HCT116 (cell line): ENCODE results near the gene KIAA1671.

Source experiments
- EGR1 ChIP-seq: IDR thresholded peaks from 2 replicates; pipeline ENCODE4 v1.6.1; 2012; ENCODE audit warnings: low read depth
- EZH2 ChIP-seq: fragments of 200-600 bp; sonication (generic); IDR thresholded peaks from 2 replicates; pipeline ENCODE4 v1.6.1; 2017; ENCODE audit warnings: antibody characterized with exemption, mixed run types
- JUND ChIP-seq: IDR thresholded peaks from 2 replicates; pipeline ENCODE4 v1.6.1; 2012
- POLR2A ChIP-seq: IDR thresholded peaks from 2 replicates; pipeline ENCODE4 v1.7.0; 2011; ENCODE audit warnings: borderline replicate concordance; ENCODE audit not compliant: insufficient read depth, insufficient read length; ENCODE audit errors: extremely low read depth
- POLR2AphosphoS5 ChIP-seq: IDR thresholded peaks from 2 replicates; pipeline ENCODE4 v1.6.1; 2011; ENCODE audit warnings: mild to moderate bottlenecking, low read depth, low read length, moderate library complexity
- RAD21 ChIP-seq: IDR thresholded peaks from 2 replicates; pipeline ENCODE4 v1.6.1; 2012; ENCODE audit warnings: low read depth, mild to moderate bottlenecking
- SP1 ChIP-seq: IDR thresholded peaks from 2 replicates; pipeline ENCODE4 v1.6.1; 2012; ENCODE audit warnings: low read depth
- TF ChIP-seq, protein P1 (sequence below): IDR thresholded peaks from 2 replicates; pipeline ENCODE4 v1.6.1; 2011; ENCODE audit warnings: mild to moderate bottlenecking, low read length, moderate library complexity; ENCODE audit not compliant: insufficient replicate concordance; ENCODE audit errors: extremely low read depth
- TF ChIP-seq, protein P2 (sequence below), 3 experiments: fragments of 200-600 bp in 1 of 3; sonication (generic) in 1 of 3; IDR thresholded peaks in 2 of 3; conservative IDR thresholded peaks in 1 of 3; 2 replicates each; pipeline ENCODE4 v1.5.1; 2012 to 2017; ENCODE audit warnings: low read depth in 2 of 3, low read length in 2 of 3, antibody characterized with exemption in 1 of 3, borderline replicate concordance in 1 of 3, control low read depth in 1 of 3, mild to moderate bottlenecking in 1 of 3, mixed read lengths in 1 of 3, mixed run types in 1 of 3, moderate library complexity in 1 of 3; ENCODE audit not compliant: insufficient read depth in 1 of 3
- TF ChIP-seq, protein P3 (sequence below): IDR thresholded peaks from 2 replicates; pipeline ENCODE4 v1.6.1; 2012

GRCh38 chr22:25146307-25146706, 193.8 kb downstream of the KIAA1671 start:
- TF ChIP-seq POLR2AphosphoS5 (no peak), EZH2 (no peak), POLR2A (no peak), EGR1 (no peak), JUND (no peak), RAD21 (no peak), SP1 (no peak)
- TF ChIP-seq, protein P1, sequence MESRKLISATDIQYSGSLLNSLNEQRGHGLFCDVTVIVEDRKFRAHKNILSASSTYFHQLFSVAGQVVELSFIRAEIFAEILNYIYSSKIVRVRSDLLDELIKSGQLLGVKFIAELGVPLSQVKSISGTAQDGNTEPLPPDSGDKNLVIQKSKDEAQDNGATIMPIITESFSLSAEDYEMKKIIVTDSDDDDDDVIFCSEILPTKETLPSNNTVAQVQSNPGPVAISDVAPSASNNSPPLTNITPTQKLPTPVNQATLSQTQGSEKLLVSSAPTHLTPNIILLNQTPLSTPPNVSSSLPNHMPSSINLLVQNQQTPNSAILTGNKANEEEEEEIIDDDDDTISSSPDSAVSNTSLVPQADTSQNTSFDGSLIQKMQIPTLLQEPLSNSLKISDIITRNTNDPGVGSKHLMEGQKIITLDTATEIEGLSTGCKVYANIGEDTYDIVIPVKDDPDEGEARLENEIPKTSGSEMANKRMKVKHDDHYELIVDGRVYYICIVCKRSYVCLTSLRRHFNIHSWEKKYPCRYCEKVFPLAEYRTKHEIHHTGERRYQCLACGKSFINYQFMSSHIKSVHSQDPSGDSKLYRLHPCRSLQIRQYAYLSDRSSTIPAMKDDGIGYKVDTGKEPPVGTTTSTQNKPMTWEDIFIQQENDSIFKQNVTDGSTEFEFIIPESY: no peak
- TF ChIP-seq, protein P2, sequence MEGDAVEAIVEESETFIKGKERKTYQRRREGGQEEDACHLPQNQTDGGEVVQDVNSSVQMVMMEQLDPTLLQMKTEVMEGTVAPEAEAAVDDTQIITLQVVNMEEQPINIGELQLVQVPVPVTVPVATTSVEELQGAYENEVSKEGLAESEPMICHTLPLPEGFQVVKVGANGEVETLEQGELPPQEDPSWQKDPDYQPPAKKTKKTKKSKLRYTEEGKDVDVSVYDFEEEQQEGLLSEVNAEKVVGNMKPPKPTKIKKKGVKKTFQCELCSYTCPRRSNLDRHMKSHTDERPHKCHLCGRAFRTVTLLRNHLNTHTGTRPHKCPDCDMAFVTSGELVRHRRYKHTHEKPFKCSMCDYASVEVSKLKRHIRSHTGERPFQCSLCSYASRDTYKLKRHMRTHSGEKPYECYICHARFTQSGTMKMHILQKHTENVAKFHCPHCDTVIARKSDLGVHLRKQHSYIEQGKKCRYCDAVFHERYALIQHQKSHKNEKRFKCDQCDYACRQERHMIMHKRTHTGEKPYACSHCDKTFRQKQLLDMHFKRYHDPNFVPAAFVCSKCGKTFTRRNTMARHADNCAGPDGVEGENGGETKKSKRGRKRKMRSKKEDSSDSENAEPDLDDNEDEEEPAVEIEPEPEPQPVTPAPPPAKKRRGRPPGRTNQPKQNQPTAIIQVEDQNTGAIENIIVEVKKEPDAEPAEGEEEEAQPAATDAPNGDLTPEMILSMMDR (IDR thresholded peaks at IDR 0.05 in 2 of 3, conservative IDR thresholded peaks at IDR 0.05 in 1 of 3; ENCODE audit: borderline replicate concordance in 1 of 3, insufficient read depth in 1 of 3, low read depth in 2 of 3, low read length in 2 of 3): no peak
- TF ChIP-seq, protein P3, sequence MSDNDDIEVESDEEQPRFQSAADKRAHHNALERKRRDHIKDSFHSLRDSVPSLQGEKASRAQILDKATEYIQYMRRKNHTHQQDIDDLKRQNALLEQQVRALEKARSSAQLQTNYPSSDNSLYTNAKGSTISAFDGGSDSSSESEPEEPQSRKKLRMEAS: no peak
